K562 (cell line): Measurements from ENCODE around the gene LIPH. TPM values are rescaled to one million over a fixed set of nuclear protein-coding genes. Genes with fewer than 3 reads are reported as not detected.

Experiments used
- HNRNPLL ChIP-seq: fragments of 200-400 bp; formaldehyde crosslinking; IDR thresholded peaks from 2 replicates; pipeline ENCODE4 v1.6.1; 2017; ENCODE audit warnings: low read length, low read depth, mild to moderate bottlenecking; ENCODE audit not compliant: poor library complexity, severe bottlenecking
- NBN ChIP-seq: fragments of 450-650 bp; IDR thresholded peaks from 2 replicates; pipeline ENCODE4 v1.6.1; 2016; ENCODE audit warnings: low read depth, mild to moderate bottlenecking
- NFXL1 ChIP-seq: fragments of 450-650 bp; formaldehyde crosslinking; IDR thresholded peaks from 2 replicates; pipeline ENCODE4 v1.4.0; 2021; ENCODE audit warnings: mild to moderate bottlenecking
- POLR2A ChIP-seq: fragments of 450-650 bp; conservative IDR thresholded peaks from 2 replicates; pipeline ENCODE4 v1.6.1; 2016
- POLR3G ChIP-seq: IDR thresholded peaks from 2 replicates; pipeline ENCODE4 v1.6.1; 2011; ENCODE audit not compliant: insufficient read length, insufficient replicate concordance; ENCODE audit errors: extremely low read depth
- RBM25 ChIP-seq: fragments of 200-400 bp; formaldehyde crosslinking; IDR thresholded peaks from 2 replicates; pipeline ENCODE4 v1.6.1; 2018; ENCODE audit warnings: low read length, low read depth, moderate library complexity; ENCODE audit not compliant: severe bottlenecking
- RFX1 ChIP-seq: fragments of 450-650 bp; IDR thresholded peaks from 2 replicates; pipeline ENCODE4 v1.6.1; 2016; ENCODE audit warnings: mild to moderate bottlenecking, moderate library complexity
- SRSF3 ChIP-seq: fragments of 200-400 bp; formaldehyde crosslinking; IDR thresholded peaks from 2 replicates; pipeline ENCODE4 v1.6.1; 2016; ENCODE audit warnings: mild to moderate bottlenecking, low read length, moderate library complexity; ENCODE audit not compliant: insufficient read depth
- ZNF583 ChIP-seq: fragments of 250-450 bp; sonication (Bioruptor Pico); IDR thresholded peaks from 2 replicates; pipeline ENCODE4 v1.4.0; 2020
- ZNF644 ChIP-seq: fragments of 200-800 bp; sonication (Bioruptor generic); IDR thresholded peaks from 2 replicates; pipeline ENCODE4 v1.6.1; 2016; ENCODE audit warnings: low read depth, missing genetic modification characterization, missing compliant biosample characterization
- polyA plus RNA-seq, 8 experiments: library from polyadenylated mRNA; depleted of rRNA in 4 of 8; stranded (reverse) in 5 of 8; unstranded in 3 of 8; fragments of >200 nt; fragmentation: Nextera tagmentation in 2 of 8; fragmentation: Illumina TruSeq in 1 of 8; extraction: Ambion mirVana in 2 of 8; extraction: Trizol in 1 of 8; gene quantifications; 2 replicates each; pipeline versions ENCODE4 v1.2.1 to v1.2.3, GENCODE V29; 2011 to 2014; ENCODE audit warnings: inconsistent platforms in 1 of 8, missing spikeins in 1 of 8
- total RNA-seq, 7 experiments: library from RNA; depleted of rRNA in 6 of 7; stranded (reverse); fragments of >200 nt in 6 of 7; fragmentation: Illumina TruSeq in 2 of 7; extraction: Trizol in 2 of 7; gene quantifications; 2 replicates each; pipeline versions ENCODE4 v1.2.1 to v1.2.3, GENCODE V29; 2011 to 2021; ENCODE audit warnings: low replicate concordance in 1 of 7
- TF ChIP-seq, protein P1 (sequence below), 2 experiments: fragments of 450-650 bp in 1 of 2; sonication (generic) in 1 of 2; formaldehyde crosslinking in 1 of 2; IDR thresholded peaks in 1 of 2; conservative IDR thresholded peaks in 1 of 2; 2 replicates each; pipeline versions ENCODE4 v1.6.1 to v1.8.1; 2016 to 2023; ENCODE audit warnings: mild to moderate bottlenecking in 2 of 2, moderate library complexity in 2 of 2, inconsistent platforms in 1 of 2, missing genetic modification reagents in 1 of 2
- TF ChIP-seq, protein P2 (sequence below): fragments of 250-450 bp; sonication (Bioruptor Pico); IDR thresholded peaks from 2 replicates; pipeline ENCODE4 v1.8.0; 2022; ENCODE audit warnings: inconsistent platforms
- TF ChIP-seq, protein P3 (sequence below): sonication (generic); formaldehyde crosslinking; IDR thresholded peaks from 2 replicates; pipeline ENCODE4 v1.8.1; 2022; ENCODE audit warnings: missing genetic modification reagents
- TF ChIP-seq, protein P4 (sequence below): fragments of 450-650 bp; IDR thresholded peaks from 2 replicates; pipeline ENCODE4 v1.6.1; 2018; ENCODE audit not compliant: partially characterized antibody
- TF ChIP-seq, protein P5 (sequence below): sonication (generic); formaldehyde crosslinking; IDR thresholded peaks from 2 replicates; pipeline ENCODE4 v1.8.1; 2022; ENCODE audit warnings: missing genetic modification reagents
- TF ChIP-seq, protein P6 (sequence below): fragments of 250-450 bp; sonication (Bioruptor Pico); IDR thresholded peaks from 2 replicates; pipeline ENCODE4 v1.5.0; 2020; ENCODE audit warnings: mild to moderate bottlenecking

The LIPH gene
- total and polyA plus RNA-seq, 9 of the 15 experiments (the other 6 are each of a cell fraction or from before 2014, with no cell fraction given) = 0.73 to 1.8 (median 1.3) TPM

DNA sequence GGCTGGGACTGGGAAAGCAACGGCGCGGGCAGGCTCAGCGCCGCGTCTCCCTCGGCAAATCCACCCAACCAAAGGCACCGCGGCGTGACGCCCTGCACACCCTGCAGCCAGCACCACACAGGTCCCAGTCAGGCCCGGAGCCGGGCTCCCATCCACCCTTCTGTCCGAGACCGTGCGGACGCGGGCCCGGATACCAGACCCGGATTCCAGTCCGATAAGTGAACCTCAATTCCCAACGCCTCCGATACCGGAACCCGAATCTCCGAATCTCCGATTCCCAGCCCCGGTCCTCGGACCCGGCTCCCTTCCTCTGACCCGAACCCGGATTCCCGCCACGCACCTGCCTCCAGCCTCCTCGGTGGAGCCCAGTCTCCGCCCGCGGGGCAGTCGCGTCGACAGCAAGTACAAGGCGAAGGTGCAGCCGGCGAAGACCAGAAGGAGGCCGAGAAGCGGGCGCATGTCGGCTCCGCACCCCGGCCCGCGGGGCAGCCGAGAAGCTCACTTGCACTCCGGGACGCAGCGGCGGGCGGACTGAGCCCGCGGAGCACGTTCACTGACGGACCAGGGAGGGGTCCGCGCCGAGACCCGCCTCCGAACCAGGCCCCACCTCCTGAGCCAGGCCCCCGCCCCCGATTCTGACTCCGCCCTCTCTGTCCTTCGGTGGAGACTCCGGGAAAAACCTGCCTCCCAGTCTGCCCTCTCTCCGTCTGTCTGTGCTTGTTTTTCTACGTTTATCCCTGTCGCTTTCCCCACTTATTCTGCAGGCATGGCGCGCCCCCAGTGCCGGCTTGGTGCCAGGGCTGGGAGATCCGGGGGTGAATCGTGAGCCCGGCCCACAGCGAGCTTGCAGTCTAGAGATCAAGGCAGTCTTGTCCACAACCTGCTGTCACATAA, 53.6 kb downstream of the LIPH start, which contains the start of gene TMEM41A (continued):
- TF ChIP-seq ZNF644 (no peak), NFXL1 (CRISPR knock-in tag) (no peak), SRSF3 (no peak), HNRNPLL (peak; percentile 47), POLR2A (peak; percentile 94), NBN (peak; percentile 68; the same call in 1 of the 2 replicates), ZNF583 (CRISPR knock-in tag) (no peak), RBM25 (peak; percentile 18), POLR3G (no peak), RFX1 (no peak)
- TF ChIP-seq, protein P1, sequence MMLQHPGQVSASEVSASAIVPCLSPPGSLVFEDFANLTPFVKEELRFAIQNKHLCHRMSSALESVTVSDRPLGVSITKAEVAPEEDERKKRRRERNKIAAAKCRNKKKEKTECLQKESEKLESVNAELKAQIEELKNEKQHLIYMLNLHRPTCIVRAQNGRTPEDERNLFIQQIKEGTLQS (IDR thresholded peaks at IDR 0.05) = no peak
- TF ChIP-seq, protein P1 (CRISPR knock-in tag; conservative IDR thresholded peaks at IDR 0.05) = peak; percentile 86; the same call in 1 of the 2 replicates
- TF ChIP-seq, protein P2, sequence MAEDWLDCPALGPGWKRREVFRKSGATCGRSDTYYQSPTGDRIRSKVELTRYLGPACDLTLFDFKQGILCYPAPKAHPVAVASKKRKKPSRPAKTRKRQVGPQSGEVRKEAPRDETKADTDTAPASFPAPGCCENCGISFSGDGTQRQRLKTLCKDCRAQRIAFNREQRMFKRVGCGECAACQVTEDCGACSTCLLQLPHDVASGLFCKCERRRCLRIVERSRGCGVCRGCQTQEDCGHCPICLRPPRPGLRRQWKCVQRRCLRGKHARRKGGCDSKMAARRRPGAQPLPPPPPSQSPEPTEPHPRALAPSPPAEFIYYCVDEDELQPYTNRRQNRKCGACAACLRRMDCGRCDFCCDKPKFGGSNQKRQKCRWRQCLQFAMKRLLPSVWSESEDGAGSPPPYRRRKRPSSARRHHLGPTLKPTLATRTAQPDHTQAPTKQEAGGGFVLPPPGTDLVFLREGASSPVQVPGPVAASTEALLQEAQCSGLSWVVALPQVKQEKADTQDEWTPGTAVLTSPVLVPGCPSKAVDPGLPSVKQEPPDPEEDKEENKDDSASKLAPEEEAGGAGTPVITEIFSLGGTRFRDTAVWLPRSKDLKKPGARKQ = no peak
- TF ChIP-seq, protein P3, sequence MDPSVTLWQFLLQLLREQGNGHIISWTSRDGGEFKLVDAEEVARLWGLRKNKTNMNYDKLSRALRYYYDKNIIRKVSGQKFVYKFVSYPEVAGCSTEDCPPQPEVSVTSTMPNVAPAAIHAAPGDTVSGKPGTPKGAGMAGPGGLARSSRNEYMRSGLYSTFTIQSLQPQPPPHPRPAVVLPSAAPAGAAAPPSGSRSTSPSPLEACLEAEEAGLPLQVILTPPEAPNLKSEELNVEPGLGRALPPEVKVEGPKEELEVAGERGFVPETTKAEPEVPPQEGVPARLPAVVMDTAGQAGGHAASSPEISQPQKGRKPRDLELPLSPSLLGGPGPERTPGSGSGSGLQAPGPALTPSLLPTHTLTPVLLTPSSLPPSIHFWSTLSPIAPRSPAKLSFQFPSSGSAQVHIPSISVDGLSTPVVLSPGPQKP (CRISPR knock-in tag) = no peak
- TF ChIP-seq, protein P4, sequence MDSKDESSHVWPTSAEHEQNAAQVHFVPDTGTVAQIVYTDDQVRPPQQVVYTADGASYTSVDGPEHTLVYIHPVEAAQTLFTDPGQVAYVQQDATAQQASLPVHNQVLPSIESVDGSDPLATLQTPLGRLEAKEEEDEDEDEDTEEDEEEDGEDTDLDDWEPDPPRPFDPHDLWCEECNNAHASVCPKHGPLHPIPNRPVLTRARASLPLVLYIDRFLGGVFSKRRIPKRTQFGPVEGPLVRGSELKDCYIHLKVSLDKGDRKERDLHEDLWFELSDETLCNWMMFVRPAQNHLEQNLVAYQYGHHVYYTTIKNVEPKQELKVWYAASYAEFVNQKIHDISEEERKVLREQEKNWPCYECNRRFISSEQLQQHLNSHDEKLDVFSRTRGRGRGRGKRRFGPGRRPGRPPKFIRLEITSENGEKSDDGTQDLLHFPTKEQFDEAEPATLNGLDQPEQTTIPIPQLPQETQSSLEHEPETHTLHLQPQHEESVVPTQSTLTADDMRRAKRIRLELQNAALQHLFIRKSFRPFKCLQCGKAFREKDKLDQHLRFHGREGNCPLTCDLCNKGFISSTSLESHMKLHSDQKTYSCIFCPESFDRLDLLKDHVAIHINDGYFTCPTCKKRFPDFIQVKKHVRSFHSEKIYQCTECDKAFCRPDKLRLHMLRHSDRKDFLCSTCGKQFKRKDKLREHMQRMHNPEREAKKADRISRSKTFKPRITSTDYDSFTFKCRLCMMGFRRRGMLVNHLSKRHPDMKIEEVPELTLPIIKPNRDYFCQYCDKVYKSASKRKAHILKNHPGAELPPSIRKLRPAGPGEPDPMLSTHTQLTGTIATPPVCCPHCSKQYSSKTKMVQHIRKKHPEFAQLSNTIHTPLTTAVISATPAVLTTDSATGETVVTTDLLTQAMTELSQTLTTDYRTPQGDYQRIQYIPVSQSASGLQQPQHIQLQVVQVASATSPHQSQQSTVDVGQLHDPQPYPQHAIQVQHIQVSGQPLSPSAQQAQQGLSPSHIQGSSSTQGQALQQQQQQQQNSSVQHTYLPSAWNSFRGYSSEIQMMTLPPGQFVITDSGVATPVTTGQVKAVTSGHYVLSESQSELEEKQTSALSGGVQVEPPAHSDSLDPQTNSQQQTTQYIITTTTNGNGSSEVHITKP = no peak
- TF ChIP-seq, protein P5, sequence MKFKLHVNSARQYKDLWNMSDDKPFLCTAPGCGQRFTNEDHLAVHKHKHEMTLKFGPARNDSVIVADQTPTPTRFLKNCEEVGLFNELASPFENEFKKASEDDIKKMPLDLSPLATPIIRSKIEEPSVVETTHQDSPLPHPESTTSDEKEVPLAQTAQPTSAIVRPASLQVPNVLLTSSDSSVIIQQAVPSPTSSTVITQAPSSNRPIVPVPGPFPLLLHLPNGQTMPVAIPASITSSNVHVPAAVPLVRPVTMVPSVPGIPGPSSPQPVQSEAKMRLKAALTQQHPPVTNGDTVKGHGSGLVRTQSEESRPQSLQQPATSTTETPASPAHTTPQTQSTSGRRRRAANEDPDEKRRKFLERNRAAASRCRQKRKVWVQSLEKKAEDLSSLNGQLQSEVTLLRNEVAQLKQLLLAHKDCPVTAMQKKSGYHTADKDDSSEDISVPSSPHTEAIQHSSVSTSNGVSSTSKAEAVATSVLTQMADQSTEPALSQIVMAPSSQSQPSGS = no peak
- TF ChIP-seq, protein P6, sequence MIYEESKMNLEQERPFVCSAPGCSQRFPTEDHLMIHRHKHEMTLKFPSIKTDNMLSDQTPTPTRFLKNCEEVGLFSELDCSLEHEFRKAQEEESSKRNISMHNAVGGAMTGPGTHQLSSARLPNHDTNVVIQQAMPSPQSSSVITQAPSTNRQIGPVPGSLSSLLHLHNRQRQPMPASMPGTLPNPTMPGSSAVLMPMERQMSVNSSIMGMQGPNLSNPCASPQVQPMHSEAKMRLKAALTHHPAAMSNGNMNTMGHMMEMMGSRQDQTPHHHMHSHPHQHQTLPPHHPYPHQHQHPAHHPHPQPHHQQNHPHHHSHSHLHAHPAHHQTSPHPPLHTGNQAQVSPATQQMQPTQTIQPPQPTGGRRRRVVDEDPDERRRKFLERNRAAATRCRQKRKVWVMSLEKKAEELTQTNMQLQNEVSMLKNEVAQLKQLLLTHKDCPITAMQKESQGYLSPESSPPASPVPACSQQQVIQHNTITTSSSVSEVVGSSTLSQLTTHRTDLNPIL = no peak
